Measurements from ENCODE around the gene TMC4. TPM values are rescaled to one million over a fixed set of nuclear protein-coding genes. Genes with fewer than 3 reads are reported as not detected.

TMC4 gene, protein sequence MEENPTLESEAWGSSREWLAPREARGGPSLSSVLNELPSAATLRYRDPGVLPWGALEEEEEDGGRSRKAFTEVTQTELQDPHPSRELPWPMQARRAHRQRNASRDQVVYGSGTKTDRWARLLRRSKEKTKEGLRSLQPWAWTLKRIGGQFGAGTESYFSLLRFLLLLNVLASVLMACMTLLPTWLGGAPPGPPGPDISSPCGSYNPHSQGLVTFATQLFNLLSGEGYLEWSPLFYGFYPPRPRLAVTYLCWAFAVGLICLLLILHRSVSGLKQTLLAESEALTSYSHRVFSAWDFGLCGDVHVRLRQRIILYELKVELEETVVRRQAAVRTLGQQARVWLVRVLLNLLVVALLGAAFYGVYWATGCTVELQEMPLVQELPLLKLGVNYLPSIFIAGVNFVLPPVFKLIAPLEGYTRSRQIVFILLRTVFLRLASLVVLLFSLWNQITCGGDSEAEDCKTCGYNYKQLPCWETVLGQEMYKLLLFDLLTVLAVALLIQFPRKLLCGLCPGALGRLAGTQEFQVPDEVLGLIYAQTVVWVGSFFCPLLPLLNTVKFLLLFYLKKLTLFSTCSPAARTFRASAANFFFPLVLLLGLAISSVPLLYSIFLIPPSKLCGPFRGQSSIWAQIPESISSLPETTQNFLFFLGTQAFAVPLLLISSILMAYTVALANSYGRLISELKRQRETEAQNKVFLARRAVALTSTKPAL
- 0.38 and 1.4 TPM in 2 replicates for total RNA-seq

DNA sequence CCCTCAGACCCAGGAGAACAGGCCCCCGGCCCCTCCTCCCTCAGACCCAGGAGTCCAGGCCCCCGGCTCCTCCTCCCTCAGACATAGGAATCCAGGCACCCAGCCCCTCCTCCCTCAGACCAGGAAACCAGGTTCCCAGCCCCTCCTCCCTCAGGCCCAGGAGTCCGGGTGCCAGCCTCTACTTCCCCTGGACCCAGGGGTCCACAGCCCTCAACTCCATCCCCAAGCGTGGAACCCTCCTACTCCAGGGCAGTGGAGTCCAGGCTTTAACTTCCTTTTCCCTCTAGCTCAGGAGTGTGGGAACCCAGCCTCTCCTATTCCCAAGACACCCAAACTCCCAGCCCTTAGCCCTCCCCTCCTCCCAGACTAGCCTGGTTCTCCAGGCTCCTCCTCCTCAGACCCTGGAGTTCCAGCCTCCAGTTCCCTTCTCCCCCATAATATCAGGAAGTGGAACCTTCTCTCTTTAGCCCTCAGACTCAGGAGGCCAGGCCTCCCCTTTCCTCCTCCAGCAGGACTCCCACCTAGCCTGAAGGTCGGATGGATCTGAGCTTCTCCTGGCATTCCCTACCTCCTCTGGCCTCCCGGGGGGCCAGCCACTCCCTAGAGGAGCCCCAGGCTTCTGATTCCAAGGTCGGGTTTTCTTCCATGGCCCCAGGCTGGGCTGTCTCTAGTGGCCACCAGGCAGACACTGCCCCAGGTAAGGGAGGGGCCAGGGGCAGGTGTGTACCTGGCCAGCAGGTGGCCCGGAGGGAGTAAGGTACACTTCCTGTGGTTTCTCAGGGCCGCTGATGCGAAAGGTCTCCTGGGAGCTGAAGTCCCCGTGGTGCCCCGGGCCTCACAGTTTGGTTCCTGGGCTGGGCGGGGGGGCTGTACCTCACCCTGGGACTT lies at the start of gene TMC4:
Gene TMC4 (minus strand): TSS at position 690 of the 888 bp plus-strand sequence. CDS start 43 bp downstream, at position 647.

DNA sequence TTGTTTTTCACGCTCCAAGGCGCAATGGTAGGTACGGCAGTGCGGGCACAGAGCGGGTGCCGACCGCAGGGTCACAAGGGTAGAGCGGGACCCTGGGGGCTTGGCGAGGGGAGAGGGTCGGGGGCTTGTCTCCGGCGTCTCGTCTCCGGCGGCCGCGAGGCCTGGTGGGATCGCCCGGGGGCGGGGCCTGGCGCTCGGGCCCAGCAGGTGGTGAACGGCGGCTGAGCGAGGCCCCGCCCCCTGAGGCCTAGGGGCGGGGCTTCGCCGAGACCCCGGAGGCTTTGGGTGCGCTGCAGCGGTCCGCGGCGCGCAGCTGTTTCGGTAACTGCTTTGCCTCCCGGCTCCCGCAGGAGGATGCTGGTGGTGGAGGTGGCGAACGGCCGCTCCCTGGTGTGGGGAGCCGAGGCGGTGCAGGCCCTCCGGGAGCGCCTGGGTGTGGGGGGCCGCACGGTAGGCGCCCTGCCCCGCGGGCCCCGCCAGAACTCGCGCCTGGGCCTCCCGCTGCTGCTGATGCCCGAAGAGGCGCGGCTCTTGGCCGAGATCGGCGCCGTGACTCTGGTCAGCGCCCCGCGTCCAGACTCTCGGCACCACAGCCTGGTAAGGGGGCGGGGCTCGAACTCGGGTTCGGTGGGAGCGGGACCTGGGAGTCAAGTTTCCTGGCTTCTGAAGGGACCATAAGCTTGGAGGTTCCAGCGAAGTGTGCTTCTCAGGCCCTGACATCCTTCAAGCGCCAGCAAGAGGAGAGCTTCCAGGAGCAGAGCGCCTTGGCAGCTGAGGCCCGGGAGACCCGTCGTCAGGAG lies 18.3 kb upstream of the TMC4 start, which contains the start of gene TSEN34:
Gene TSEN34 (plus strand): TSS at position 298 of the 800 bp plus-strand sequence. CDS start 57 bp downstream, at position 355.

DNA sequence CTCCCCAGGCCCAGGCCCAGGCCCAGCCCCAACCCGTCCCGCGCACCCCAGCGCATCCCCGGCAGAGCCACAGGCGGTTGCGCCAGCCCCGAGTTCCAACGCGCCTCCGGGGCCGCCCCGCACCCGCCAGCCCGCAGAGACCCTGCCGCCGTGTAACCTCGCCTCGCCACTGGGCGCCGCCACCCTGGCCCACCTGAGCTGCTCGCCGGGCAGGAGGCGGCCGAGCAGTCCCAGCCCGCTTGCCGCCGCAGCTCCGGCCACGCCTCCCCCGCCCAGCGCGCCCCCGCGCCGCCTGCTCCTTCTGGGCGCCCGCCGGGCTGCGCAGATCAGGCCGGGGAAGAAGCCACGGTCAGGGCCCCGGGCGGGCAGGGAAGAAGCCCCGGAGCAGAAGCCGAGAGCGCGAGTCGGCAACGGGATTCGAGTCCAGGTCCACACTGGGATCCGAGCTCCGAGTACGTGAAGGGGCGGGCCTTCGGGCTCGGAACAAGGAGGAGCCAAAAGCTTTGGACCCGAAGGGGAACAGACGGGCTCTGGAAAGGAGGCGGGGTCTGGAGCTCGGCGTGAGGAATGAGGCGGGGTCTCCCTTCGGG lies 16.3 kb upstream of the TMC4 start, which contains the start of gene MBOAT7:
Gene MBOAT7 (minus strand): TSS at position 436 of the 590 bp plus-strand sequence. CDS start 1,072 bp downstream, outside the sequence.

DNA sequence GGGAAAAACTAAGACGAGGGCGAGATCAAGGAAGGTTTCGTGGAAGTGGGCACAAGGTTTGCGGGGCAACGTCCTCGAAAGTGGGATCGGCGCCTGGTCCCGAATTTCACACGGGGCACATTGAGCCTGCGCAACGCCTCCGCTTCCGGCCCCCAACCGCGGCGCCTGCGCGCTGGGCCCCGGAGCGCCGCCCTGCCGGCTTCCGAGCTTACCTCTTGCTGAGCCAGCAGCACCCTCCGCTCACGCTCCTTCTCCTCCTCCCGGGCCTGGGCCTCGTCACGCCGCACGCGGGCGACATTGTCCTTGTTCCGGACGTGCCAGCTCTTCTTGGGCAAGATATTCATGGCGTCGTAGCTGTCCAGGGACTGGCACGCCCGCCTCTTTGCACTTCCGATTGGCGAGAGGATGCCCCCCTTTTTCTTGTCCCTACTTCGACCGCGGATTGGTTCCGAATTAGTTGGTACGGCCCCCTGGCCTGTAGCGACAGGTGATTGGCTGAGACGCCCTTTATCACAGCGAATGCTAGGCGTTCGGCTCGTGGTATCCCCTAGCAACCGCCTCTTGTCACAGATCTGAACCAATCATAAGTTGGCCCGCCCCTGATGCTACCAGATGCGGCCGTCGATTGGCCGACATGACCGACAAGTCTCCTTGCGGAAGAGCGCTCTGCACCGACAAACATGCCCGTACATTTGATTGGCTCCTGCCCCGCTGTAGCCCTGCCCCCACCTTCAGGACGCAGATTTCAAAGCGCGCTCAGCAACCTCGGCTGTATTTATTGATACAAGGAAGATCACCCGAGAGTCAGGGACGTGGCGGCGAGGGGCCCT lies 13.4 kb downstream of the TMC4 start, which contains the start of gene LENG1:
Gene LENG1 (minus strand): TSS at position 370 of the 830 bp plus-strand sequence. CDS start 26 bp downstream, at position 344.

DNA sequence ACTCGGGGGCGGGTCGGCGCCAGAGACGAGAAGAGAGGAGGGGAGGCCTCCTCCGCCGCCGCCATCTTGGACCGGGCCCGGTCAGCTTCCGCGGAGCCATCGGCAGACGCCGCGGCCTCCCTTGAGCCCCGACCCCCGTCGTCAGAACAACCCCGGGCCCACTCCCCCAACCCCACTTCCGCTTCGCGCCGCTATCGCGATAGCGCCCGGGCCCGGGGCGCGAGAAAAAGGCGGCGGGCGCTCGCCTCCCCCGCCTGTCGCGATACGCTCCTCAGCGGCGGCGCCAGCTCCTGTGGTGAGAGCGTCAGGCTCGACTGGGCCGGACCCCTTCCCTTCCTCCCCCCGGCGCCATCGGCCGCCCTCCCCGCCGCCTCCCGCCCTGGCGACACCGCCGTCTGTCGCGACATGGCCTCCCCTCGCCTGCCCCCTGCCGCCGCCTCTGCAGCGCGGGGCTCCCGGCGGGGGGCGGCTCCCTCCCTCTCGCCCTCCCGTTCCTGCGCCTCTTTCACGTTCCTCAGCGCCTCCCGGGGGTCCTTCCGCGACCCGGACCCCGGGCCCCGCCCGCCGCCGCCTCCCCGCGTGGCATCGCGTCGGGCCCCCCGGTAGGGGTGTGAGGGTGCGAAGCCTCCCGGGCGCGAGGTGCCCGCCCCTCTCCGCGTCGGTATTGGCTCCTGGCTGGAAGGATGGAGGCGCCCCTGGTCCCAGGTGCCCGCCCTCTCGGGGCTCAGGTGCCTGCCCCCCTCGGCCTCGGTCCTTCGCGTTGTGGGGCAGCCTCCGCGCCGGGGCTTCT lies 35.1 kb downstream of the TMC4 start, which contains the start of gene CNOT3:
Gene CNOT3 (plus strand): TSS at position 64 of the 790 bp plus-strand sequence. CDS start 5,217 bp downstream, outside the sequence.

DNA sequence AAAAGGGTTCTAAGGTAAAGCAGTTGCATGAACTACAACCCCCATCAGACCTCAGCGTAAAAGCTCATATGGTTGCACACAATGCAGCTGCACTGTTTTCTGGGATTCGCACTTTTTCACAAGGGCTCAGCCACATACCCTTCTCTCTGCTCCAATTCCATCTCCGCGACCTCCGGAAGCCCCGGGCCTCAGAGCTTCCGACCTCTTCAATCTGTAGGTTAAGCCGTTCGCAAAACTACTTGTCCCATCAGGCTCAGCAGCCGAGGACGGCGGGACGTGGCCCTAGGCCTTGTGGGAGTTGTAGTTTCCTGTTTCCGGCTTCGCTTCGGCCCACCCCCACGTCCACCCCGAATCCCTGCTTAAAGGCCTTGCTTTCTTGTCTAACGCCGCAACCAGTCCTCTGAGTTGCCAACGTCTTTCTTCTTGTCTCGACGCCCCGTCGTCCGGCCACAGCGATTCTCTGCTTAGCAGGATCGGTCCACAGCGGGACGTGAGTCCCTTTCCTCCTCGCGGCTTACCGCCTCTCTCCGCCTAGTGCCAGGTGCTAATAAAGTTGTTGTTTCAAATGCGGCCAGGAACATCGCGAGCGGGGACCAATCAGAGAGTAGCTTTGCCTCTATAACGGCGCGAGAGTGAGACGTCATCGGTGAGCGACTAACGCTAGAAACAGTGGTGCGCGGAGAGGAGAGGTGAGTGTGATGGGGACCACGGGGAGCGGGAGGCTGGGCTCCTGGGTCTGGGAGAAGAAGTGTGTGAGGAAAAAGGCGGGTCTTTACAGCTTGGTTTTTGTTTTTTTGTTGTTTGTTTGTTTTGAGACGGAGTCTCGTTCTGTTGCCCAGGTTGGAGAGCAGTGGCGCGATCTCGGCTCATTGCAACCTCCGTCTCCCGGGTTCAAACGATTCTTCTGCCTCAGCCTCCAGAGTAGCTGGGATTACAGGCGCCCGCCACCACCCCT lies 57.6 kb downstream of the TMC4 start, which contains the start of the genes PRPF31 and TFPT:
Gene PRPF31 (plus strand): TSS at position 646 of the 955 bp plus-strand sequence. CDS start 2,525 bp downstream, outside the sequence.
Gene TFPT (minus strand): TSS at position 549 of the 955 bp plus-strand sequence. CDS start 388 bp downstream, at position 161.

Other genes with a start within 250 kb of the TMC4 start
- gene CACNG8, start 210.2 kb downstream of the TMC4 start, total RNA-seq: 0.56 and 1.5 TPM in 2 replicates
- gene CACNG6, start 181.5 kb downstream of the TMC4 start, total RNA-seq: 1.7 and 1.9 TPM in 2 replicates
- not detected in 2 replicates for gene VSTM1, start 109.3 kb downstream of the TMC4 start, total RNA-seq
- gene TARM1, start 91.8 kb downstream of the TMC4 start, total RNA-seq: not detected in 2 replicates
- gene OSCAR, start 72.4 kb downstream of the TMC4 start, total RNA-seq: 1.1 and 1.2 TPM in 2 replicates
- 11.3 and 15.3 TPM in 2 replicates for gene NDUFA3, start 70.3 kb downstream of the TMC4 start, total RNA-seq
- 13.5 and 24.0 TPM in 2 replicates for gene TFPT, start 57.5 kb downstream of the TMC4 start, total RNA-seq
- 44.5 and 79.0 TPM in 2 replicates for gene PRPF31, start 57.4 kb downstream of the TMC4 start, total RNA-seq
- 4.5 and 8.4 TPM in 2 replicates for gene CNOT3, start 35.4 kb downstream of the TMC4 start, total RNA-seq
- gene LENG1, start 13.4 kb downstream of the TMC4 start, total RNA-seq: 5.1 and 9.0 TPM in 2 replicates
- gene MBOAT7, start 16.4 kb upstream of the TMC4 start, total RNA-seq: 45.7 and 48.3 TPM in 2 replicates
- gene TSEN34, start 18.1 kb upstream of the TMC4 start, total RNA-seq: 76.5 and 88.8 TPM in 2 replicates
- 1,445 and 1,908 TPM in 2 replicates for gene RPS9, start 27.7 kb upstream of the TMC4 start, total RNA-seq
- gene LILRB3, start 49.8 kb upstream of the TMC4 start, total RNA-seq: not detected in 2 replicates
- not detected in 2 replicates for gene LILRA6, start 69.6 kb upstream of the TMC4 start, total RNA-seq
- gene LILRB5, start 84.1 kb upstream of the TMC4 start, total RNA-seq: not detected in 2 replicates
- gene LILRB2, start 108.0 kb upstream of the TMC4 start, total RNA-seq: not detected in 2 replicates
- gene LILRA5, start 140.0 kb upstream of the TMC4 start, total RNA-seq: not detected in 2 replicates
- not detected in 2 replicates for gene LILRA4, start 166.0 kb upstream of the TMC4 start, total RNA-seq
- gene LAIR1, start 191.8 kb upstream of the TMC4 start, total RNA-seq: 0.19 and 0.28 TPM in 2 replicates
- not detected in 2 replicates for gene TTYH1, start 242.3 kb upstream of the TMC4 start, total RNA-seq

All from regular cardiac myocyte (primary cell).